ENCODE results near the gene PHTF2.
"Not testable (repeated sequence)": the region's sequence is repeated elsewhere in the genome, so short reads cannot be mapped to it uniquely, and the experiment has no call there.

The PHTF2 gene

GRCh38 chr7:77798394-77799077 is at the start of gene PHTF2, which contains the start of gene TMEM60:
Gene PHTF2 (plus strand): TSS chr7:77798773.
Gene TMEM60 (minus strand): TSS chr7:77798434. CDS start chr7:77794373, 4,061 bp downstream.
- peak; percentile 76 to 82 for DNase-seq (ENCODE audit: low read depth in 2 of 2, low spot score in 1 of 2)

GRCh38 chr7:77752016-77752415 is 46.6 kb upstream of the PHTF2 start:
- no peak for DNase-seq (ENCODE audit: low read depth in 2 of 2, low spot score in 1 of 2)

GRCh38 chr7:77753173-77753572 is 45.4 kb upstream of the PHTF2 start:
- no peak for DNase-seq (ENCODE audit: low read depth in 2 of 2, low spot score in 1 of 2)

- DNase-seq (ENCODE audit: low read depth in 2 of 2, low spot score in 1 of 2) = no peak
These were observed 41.0 kb upstream of the PHTF2 start for GRCh38 chr7:77757589-77757988.

GRCh38 chr7:77759294-77759889 is 39.2 kb upstream of the PHTF2 start:
- peak; percentile 48 to 49 for DNase-seq (ENCODE audit: low read depth in 2 of 2, low spot score in 1 of 2)

- no peak for DNase-seq (ENCODE audit: low read depth in 2 of 2, low spot score in 1 of 2)
These were observed 37.6 kb upstream of the PHTF2 start for GRCh38 chr7:77760809-77761453.

GRCh38 chr7:77765481-77765880 is 33.1 kb upstream of the PHTF2 start:
- no peak for DNase-seq (ENCODE audit: low read depth in 2 of 2, low spot score in 1 of 2)

- no peak for DNase-seq (ENCODE audit: low read depth in 2 of 2, low spot score in 1 of 2)
These were observed 32.4 kb upstream of the PHTF2 start for GRCh38 chr7:77765906-77766800.

- DNase-seq (ENCODE audit: low read depth in 2 of 2, low spot score in 1 of 2) = no peak
These were observed 31.6 kb upstream of the PHTF2 start for GRCh38 chr7:77766801-77767605.

- DNase-seq (ENCODE audit: low read depth in 2 of 2, low spot score in 1 of 2) = no peak
These were observed 28.3 kb upstream of the PHTF2 start for GRCh38 chr7:77770316-77770715.

- no peak for DNase-seq (ENCODE audit: low read depth in 2 of 2, low spot score in 1 of 2)
These were observed 26.7 kb upstream of the PHTF2 start for GRCh38 chr7:77771901-77772300.

- DNase-seq (ENCODE audit: low read depth in 2 of 2, low spot score in 1 of 2) = no peak
These were observed 20.0 kb upstream of the PHTF2 start for GRCh38 chr7:77778535-77778934.

- DNase-seq (ENCODE audit: low read depth in 2 of 2, low spot score in 1 of 2) = no peak
These were observed 16.2 kb upstream of the PHTF2 start for GRCh38 chr7:77782383-77782782.

GRCh38 chr7:77783111-77783510 is 15.5 kb upstream of the PHTF2 start:
- no peak for DNase-seq (ENCODE audit: low read depth in 2 of 2, low spot score in 1 of 2)

GRCh38 chr7:77783545-77783944 is 15.0 kb upstream of the PHTF2 start:
- DNase-seq (ENCODE audit: low read depth in 2 of 2, low spot score in 1 of 2) = no peak

- DNase-seq (ENCODE audit: low read depth in 2 of 2, low spot score in 1 of 2) = not testable (repeated sequence)
These were observed 14.1 kb upstream of the PHTF2 start for GRCh38 chr7:77784426-77784825.

GRCh38 chr7:77786018-77786417 is 12.6 kb upstream of the PHTF2 start:
- no peak for DNase-seq (ENCODE audit: low read depth in 2 of 2, low spot score in 1 of 2)

- DNase-seq (ENCODE audit: low read depth in 2 of 2, low spot score in 1 of 2) = no peak
These were observed 11.8 kb upstream of the PHTF2 start for GRCh38 chr7:77786741-77787140.

- no peak for DNase-seq (ENCODE audit: low read depth in 2 of 2, low spot score in 1 of 2)
These were observed 10.2 kb upstream of the PHTF2 start for GRCh38 chr7:77788327-77788902.

- no peak for DNase-seq (ENCODE audit: low read depth in 2 of 2, low spot score in 1 of 2)
These were observed 7.2 kb upstream of the PHTF2 start for GRCh38 chr7:77791336-77791735.
